Lung (tissue), 12 donors: ENCODE results near the gene SRRD. TPM values are rescaled to one million over a fixed set of nuclear protein-coding genes. Genes with fewer than 3 reads are reported as not detected.

Experiments
- ATAC-seq: fragments of 200-7000 bp; cut with Tn5 transposase; one replicate; pipeline ENCODE4 v1.9.1; 2020; ENCODE audit warnings: moderate number of reproducible peaks; ENCODE audit not compliant: insufficient read depth, low FRiP score
- DNase-seq, 3 donors: peaks; one replicate each; pipeline ENCODE4 v3.0.0-alpha.2; 2013 to 2017
- H3K27ac ChIP-seq, 2 donors: one replicate each; pipeline ENCODE4 v1.5.1; 2013; ENCODE audit warnings: mild to moderate bottlenecking in 2 of 2, moderate library complexity in 2 of 2, control low read depth in 1 of 2, inconsistent platforms in 1 of 2, low read depth in 1 of 2, low read length in 1 of 2
- H3K27me3 ChIP-seq, 3 donors: one replicate each; pipeline ENCODE4 v1.5.1; 2013; ENCODE audit warnings: low read length in 2 of 3; ENCODE audit not compliant: control insufficient read depth in 3 of 3, insufficient read depth in 3 of 3
- H3K36me3 ChIP-seq, 4 donors: one replicate each; pipeline ENCODE4 v1.5.1; 2013; ENCODE audit warnings: low read length in 4 of 4, mild to moderate bottlenecking in 1 of 4, moderate library complexity in 1 of 4; ENCODE audit not compliant: control insufficient read depth in 4 of 4, insufficient read depth in 4 of 4
- H3K4me1 ChIP-seq, 5 donors: one replicate each; pipeline ENCODE4 v1.5.1; 2013; ENCODE audit warnings: low read length in 5 of 5, mild to moderate bottlenecking in 2 of 5, moderate library complexity in 1 of 5; ENCODE audit not compliant: control insufficient read depth in 5 of 5, insufficient read depth in 5 of 5
- H3K4me3 ChIP-seq: one replicate; pipeline ENCODE4 v1.5.1; 2013; ENCODE audit warnings: mild to moderate bottlenecking, control low read depth, moderate library complexity
- H3K9ac ChIP-seq, 2 donors: one replicate each; pipeline ENCODE4 v1.5.1; 2013; ENCODE audit warnings: low read length in 2 of 2, control low read depth in 1 of 2; ENCODE audit not compliant: insufficient read depth in 1 of 2
- H3K9me3 ChIP-seq, 4 donors: one replicate each; pipeline ENCODE4 v1.5.1; 2013; ENCODE audit warnings: low read length in 3 of 4, mild to moderate bottlenecking in 1 of 4, moderate library complexity in 1 of 4; ENCODE audit not compliant: control insufficient read depth in 4 of 4, insufficient read depth in 3 of 4
- WGBS, 2 donors: extraction: QIAGEN DNeasy Blood & Tissue Kit; methylation state at CpG; one replicate each; pipeline ENCODE4 v1.1.7; 2013; 5-methylcytosine and 5-hydroxymethylcytosine counted together
- polyA plus RNA-seq, 2 donors: library from polyadenylated mRNA; stranded (reverse); fragments of 200-250 nt; gene quantifications; one replicate each; pipeline ENCODE4 v1.2.1, GENCODE V29; 2013
- total RNA-seq, 2 donors: library from RNA; depleted of rRNA in 1 of 2; stranded (reverse); fragments of >200 nt in 1 of 2; gene quantifications; one replicate each; pipeline ENCODE4 v1.2.1, GENCODE V29; 2014 to 2021
- TF ChIP-seq, protein P1 (sequence below): IDR thresholded peaks from 2 replicates; pipeline ENCODE4 v1.5.1; 2012; ENCODE audit warnings: mild to moderate bottlenecking; ENCODE audit errors: control extremely low read depth, extremely low read depth
- donor health status: control.
- donor health status: control.
- donor health status: Bipolar disorder and iron deficiency.
- donor health status: healthy.
- donor health status: DM: yes; HTN: yes; CAD: no.

Gene SRRD
- total and polyA plus RNA-seq, 4 donors = 8.5 to 17.6 (median 13.7) TPM

DNA sequence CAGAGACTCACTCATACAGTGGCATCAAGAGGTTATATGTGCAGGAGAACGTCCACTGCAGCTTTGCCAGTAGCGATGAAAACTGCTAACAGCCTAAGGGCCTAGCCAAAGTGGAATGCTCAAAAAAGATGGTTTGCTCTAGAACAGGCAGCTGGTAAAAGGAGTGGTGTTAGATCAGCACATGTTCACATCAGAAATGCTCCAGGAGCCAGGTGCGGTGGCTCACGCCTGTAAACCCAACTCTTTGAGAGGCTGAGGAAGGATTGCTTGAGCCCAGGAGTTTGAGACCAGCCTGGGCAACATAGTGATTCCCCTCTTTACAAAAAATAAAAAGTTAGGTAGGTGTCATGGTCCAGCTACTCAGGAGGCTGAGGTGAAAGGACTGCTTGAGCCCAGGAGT lies 38.9 kb downstream of the SRRD start:
- TF ChIP-seq, protein P1, sequence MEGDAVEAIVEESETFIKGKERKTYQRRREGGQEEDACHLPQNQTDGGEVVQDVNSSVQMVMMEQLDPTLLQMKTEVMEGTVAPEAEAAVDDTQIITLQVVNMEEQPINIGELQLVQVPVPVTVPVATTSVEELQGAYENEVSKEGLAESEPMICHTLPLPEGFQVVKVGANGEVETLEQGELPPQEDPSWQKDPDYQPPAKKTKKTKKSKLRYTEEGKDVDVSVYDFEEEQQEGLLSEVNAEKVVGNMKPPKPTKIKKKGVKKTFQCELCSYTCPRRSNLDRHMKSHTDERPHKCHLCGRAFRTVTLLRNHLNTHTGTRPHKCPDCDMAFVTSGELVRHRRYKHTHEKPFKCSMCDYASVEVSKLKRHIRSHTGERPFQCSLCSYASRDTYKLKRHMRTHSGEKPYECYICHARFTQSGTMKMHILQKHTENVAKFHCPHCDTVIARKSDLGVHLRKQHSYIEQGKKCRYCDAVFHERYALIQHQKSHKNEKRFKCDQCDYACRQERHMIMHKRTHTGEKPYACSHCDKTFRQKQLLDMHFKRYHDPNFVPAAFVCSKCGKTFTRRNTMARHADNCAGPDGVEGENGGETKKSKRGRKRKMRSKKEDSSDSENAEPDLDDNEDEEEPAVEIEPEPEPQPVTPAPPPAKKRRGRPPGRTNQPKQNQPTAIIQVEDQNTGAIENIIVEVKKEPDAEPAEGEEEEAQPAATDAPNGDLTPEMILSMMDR = no peak
- no peak for ATAC-seq
- H3K4me3 ChIP-seq = no peak overlapping the region
- H3K36me3 ChIP-seq = peaks cover 0 to 9% (median 4%) of the 10 kb centered on the region in 4 donors
- H3K4me1 ChIP-seq = no peaks in the 10 kb centered on the region
- H3K9ac ChIP-seq = no peak overlapping the region
- H3K27ac ChIP-seq = no peak overlapping the region
- WGBS, 2 donors = 95 to 98% methylated on average over 4 of the region's 4 CpGs
- no peaks in the 10 kb centered on the region for H3K27me3 ChIP-seq
- H3K9me3 ChIP-seq = no peaks in the 10 kb centered on the region
- DNase-seq = no peak

DNA sequence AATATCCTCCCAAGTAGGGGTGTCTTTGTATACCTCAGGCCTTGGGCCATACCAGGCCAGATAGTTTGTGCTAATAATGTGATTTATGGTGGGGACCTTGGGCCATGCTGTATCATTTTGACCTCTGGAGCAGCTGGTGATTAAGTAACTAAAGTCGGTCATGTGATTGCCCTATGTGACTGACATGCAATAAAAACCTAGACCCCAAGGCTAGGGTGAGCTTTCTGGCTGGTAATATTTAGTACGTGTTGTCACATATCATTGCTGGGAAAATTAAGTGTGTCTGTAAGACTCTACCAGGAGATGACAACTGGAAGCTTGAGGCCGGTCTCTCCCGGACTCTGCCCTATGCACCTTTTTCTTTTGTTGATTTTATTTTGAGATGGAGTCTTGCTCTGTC lies 41.2 kb downstream of the SRRD start:
- 89% methylated on average over 4 of the region's 4 CpGs for WGBS, 2 donors
- H3K4me3 ChIP-seq = no peak overlapping the region
- H3K36me3 ChIP-seq = peaks cover 0 to 12% (median 6%) of the 10 kb centered on the region in 4 donors
- no peak overlapping the region for H3K9ac ChIP-seq
- no peaks in the 10 kb centered on the region for H3K9me3 ChIP-seq
- H3K4me1 ChIP-seq = no peaks in the 10 kb centered on the region
- no peaks in the 10 kb centered on the region for H3K27me3 ChIP-seq
- TF ChIP-seq, protein P1 = no peak
- ATAC-seq (no peak), DNase-seq (no peak)
- no peak overlapping the region for H3K27ac ChIP-seq

DNA sequence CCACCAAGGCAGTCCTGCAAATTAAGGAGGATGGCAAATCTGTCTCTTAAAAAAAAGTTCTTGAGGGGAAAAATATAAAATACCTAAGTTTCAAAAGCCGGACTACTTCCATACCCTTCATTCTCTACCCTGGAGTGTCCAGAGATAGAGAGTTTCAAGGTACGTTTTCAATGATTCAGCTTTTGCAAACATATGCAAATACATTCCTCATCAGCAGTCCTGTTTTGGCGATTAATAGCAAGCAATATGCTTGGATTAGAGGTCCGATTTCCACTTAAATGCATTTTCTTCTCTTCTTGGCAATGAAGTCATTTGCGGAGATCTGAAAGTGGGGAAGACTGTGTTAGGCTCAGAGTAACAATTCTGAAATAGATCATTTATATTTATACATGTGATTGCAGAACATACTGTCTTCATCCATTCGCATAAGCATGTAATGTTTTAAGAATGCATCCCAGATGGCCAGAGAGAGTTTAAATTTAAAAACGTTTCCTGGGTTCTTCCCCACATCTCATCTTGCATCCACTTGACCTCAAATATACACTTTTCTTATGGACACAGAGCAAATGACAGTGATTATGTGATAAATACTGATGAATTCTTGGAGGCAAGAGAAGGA lies 42.4 kb downstream of the SRRD start:
- Histone ChIP-seq H3K36me3 (peaks cover 0 to 15% (median 8%) of the 10 kb centered on the region in 4 donors), H3K9ac (no peak overlapping the region), H3K9me3 (no peaks in the 10 kb centered on the region), H3K27ac (peak overlapping the region in 1 of 2 donors; percentile 57), H3K4me3 (no peak overlapping the region), H3K4me1 (no peaks in the 10 kb centered on the region), H3K27me3 (no peaks in the 10 kb centered on the region)
- TF ChIP-seq, protein P1 = no peak
- no peak for DNase-seq
- ATAC-seq = no peak
- 90 to 93% methylated on average over 7 of the region's 7 CpGs for WGBS, 2 donors

DNA sequence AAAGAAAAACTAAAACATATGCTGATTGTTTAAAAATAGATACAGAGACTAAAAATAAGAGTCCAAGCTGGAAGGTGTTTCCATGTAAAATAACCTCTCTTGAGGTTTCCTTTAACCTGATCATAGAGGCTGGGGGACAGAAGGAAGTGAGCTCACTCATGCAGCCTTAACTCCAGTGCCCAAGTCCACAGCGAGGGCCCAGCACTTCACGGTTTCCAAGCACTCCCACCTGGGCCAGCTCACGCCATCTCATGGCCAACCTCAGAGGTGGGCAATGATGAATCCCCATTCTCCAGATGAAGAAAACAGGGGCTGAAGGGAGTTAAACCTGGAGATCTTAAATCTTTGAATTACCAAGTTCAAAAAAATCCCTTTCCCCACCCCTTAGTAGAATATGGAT lies 43.5 kb downstream of the SRRD start:
- no peak overlapping the region for H3K4me3 ChIP-seq

More for the DNA sequence above, 43.5 kb downstream of the SRRD start:
- peak overlapping the region in 1 of 2 donors; percentile 57 for H3K27ac ChIP-seq
- no peaks in the 10 kb centered on the region for H3K4me1 ChIP-seq
- peaks cover 0 to 19% (median 9%) of the 10 kb centered on the region in 4 donors for H3K36me3 ChIP-seq
- 64 to 79% methylated on average over 3 of the region's 3 CpGs for WGBS, 2 donors
- no peaks in the 10 kb centered on the region for H3K9me3 ChIP-seq
- no peak overlapping the region for H3K9ac ChIP-seq
- TF ChIP-seq, protein P1 = no peak
- no peaks in the 10 kb centered on the region for H3K27me3 ChIP-seq
- ATAC-seq (no peak), DNase-seq (no peak)
